Neural cell (in vitro differentiated cells): Measurements from ENCODE around the gene NCKAP1. TPM values are rescaled to one million over a fixed set of nuclear protein-coding genes. Genes with fewer than 3 reads are reported as not detected.

Source experiments
- H2AFZ ChIP-seq: fragments of 200-600, 300-800 bp; sonication (generic), shearing (Covaris generic); 2 replicates; pipeline ENCODE4 v1.6.0; 2014; ENCODE audit warnings: low read depth, mild to moderate bottlenecking, antibody characterized with exemption, low read length, moderate library complexity
- H3F3A ChIP-seq: fragments of 200-600 bp; shearing (Covaris generic); 2 replicates; pipeline ENCODE4 v1.6.1; 2016; ENCODE audit warnings: mild to moderate bottlenecking, moderate library complexity, mixed read lengths, antibody characterized with exemption, low read length; ENCODE audit not compliant: insufficient read depth, poor library complexity, severe bottlenecking
- H3K27ac ChIP-seq: fragments of 200-600, 300-800 bp; sonication (generic), shearing (Covaris generic); 2 replicates; pipeline ENCODE4 v1.5.1; 2014; ENCODE audit warnings: mild to moderate bottlenecking, low read length, moderate library complexity
- H3K27me3 ChIP-seq: fragments of 300-800, 200-600 bp; sonication (generic), shearing (Covaris generic); 2 replicates; pipeline ENCODE4 v1.6.0; 2014; ENCODE audit warnings: mild to moderate bottlenecking, low read depth, low read length, moderate library complexity; ENCODE audit not compliant: insufficient read depth
- H3K36me3 ChIP-seq: fragments of 300-800, 200-600 bp; sonication (generic), shearing (Covaris generic); 2 replicates; pipeline ENCODE4 v1.5.1; 2014; ENCODE audit warnings: mild to moderate bottlenecking, antibody characterized with exemption, low read length, moderate library complexity; ENCODE audit not compliant: insufficient read depth
- H3K4me2 ChIP-seq: fragments of 300-800, 200-600 bp; sonication (generic), shearing (Covaris generic); 2 replicates; pipeline ENCODE4 v1.6.0; 2014; ENCODE audit warnings: mild to moderate bottlenecking, low read length
- H3K4me3 ChIP-seq: fragments of 300-800, 200-600 bp; sonication (generic), shearing (Covaris generic); 2 replicates; pipeline ENCODE4 v1.5.1; 2014; ENCODE audit warnings: mild to moderate bottlenecking, low read length, moderate library complexity
- H3K79me2 ChIP-seq: fragments of 200-600 bp; shearing (Covaris generic); replicated peaks from 2 replicates; pipeline ENCODE4 v1.6.0; 2014; ENCODE audit warnings: mild to moderate bottlenecking, low read length, moderate library complexity; ENCODE audit not compliant: insufficient read depth
- H3K9ac ChIP-seq: fragments of 300-800, 200-600 bp; sonication (generic), shearing (Covaris generic); 2 replicates; pipeline ENCODE4 v1.6.1; 2016; ENCODE audit warnings: mild to moderate bottlenecking, low read length, mixed read lengths
- H3K9me2 ChIP-seq: fragments of 200-600 bp; shearing (Covaris generic); 2 replicates; pipeline ENCODE4 v1.6.1; 2016; ENCODE audit warnings: mild to moderate bottlenecking, low read length, mixed read lengths; ENCODE audit not compliant: insufficient read depth
- H3K9me3 ChIP-seq: fragments of 200-600, 300-800 bp; sonication (generic), shearing (Covaris generic); 2 replicates; pipeline ENCODE4 v1.6.1; 2016; ENCODE audit warnings: mild to moderate bottlenecking, mixed run types, low read length, moderate library complexity, mixed read lengths
- H4K20me1 ChIP-seq: fragments of 200-600 bp; shearing (Covaris generic); 2 replicates; pipeline ENCODE4 v1.6.1; 2016; ENCODE audit warnings: mild to moderate bottlenecking, mixed run types; ENCODE audit not compliant: insufficient read depth
- EP300 ChIP-seq: fragments of 450-650 bp; conservative IDR thresholded peaks from 2 replicates; pipeline ENCODE4 v1.6.1; 2014; ENCODE audit warnings: antibody characterized with exemption, mild to moderate bottlenecking, moderate library complexity; ENCODE audit not compliant: poor library complexity, severe bottlenecking
- EZH2 ChIP-seq: fragments of 200-600, 300-800 bp; shearing (Covaris generic), sonication (generic); IDR thresholded peaks from 2 replicates; pipeline ENCODE4 v1.6.1; 2014; ENCODE audit warnings: antibody characterized with exemption, low read length, borderline replicate concordance, mild to moderate bottlenecking; ENCODE audit not compliant: insufficient read depth, poor library complexity, severe bottlenecking
- MXI1 ChIP-seq: fragments of 450-650 bp; conservative IDR thresholded peaks from 2 replicates; pipeline ENCODE4 v1.6.1; 2014; ENCODE audit warnings: antibody characterized with exemption, mild to moderate bottlenecking; ENCODE audit not compliant: poor library complexity, severe bottlenecking
- POLR2AphosphoS5 ChIP-seq: IDR thresholded peaks from 2 replicates; pipeline ENCODE4 v1.6.1; 2012
- RAD21 ChIP-seq: fragments of 450-650 bp; conservative IDR thresholded peaks from 2 replicates; pipeline ENCODE4 v1.6.1; 2014; ENCODE audit warnings: antibody characterized with exemption, mild to moderate bottlenecking, moderate library complexity
- REST ChIP-seq: IDR thresholded peaks from 2 replicates; pipeline ENCODE4 v1.6.1; 2012; ENCODE audit warnings: borderline replicate concordance
- SMC3 ChIP-seq: fragments of 450-650 bp; conservative IDR thresholded peaks from 2 replicates; pipeline ENCODE4 v1.6.1; 2014; ENCODE audit warnings: antibody characterized with exemption, mild to moderate bottlenecking, moderate library complexity; ENCODE audit not compliant: poor library complexity
- TAF1 ChIP-seq: IDR thresholded peaks from 2 replicates; pipeline ENCODE4 v1.6.1; 2012; ENCODE audit warnings: low read depth
- polyA plus RNA-seq: library from polyadenylated mRNA; depleted of rRNA; stranded (reverse); fragments of >200 nt; gene quantifications from 2 replicates; pipeline ENCODE4 v1.2.3, GENCODE V29; 2014
- TF ChIP-seq, protein P1 (sequence below): fragments of 450-650 bp; IDR thresholded peaks from 2 replicates; pipeline ENCODE4 v1.5.1; 2014; ENCODE audit warnings: antibody characterized with exemption, mild to moderate bottlenecking, moderate library complexity; ENCODE audit not compliant: poor library complexity, severe bottlenecking

Gene NCKAP1
- polyA plus RNA-seq, 1 donor from 2014 or later = 124 TPM

DNA sequence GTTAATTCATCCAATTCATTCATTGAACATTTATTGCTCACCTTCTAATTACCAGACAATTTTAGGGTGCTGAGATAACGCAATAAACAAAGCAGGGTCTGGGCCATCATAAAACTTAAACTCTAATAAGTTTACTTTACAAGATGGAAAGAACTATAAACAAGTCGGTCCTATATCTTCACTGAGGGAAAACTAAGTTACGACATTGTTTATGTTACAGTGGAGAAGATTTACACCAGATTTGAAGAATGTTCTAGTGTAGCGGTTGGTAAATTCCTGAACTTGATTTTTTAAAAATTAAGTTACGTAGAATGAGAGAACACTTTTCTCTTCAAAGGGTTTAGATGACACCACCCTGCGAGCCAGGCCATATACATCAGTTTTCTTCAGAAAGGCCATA is 151.2 kb downstream of the NCKAP1 start:
- H4K20me1 ChIP-seq = no peaks in the 10 kb centered on the region
- H3K27ac ChIP-seq = no peak overlapping the region
- H3K36me3 ChIP-seq = no peaks in the 10 kb centered on the region
- TF ChIP-seq MXI1 (no peak), TAF1 (no peak), EP300 (no peak), REST (no peak), POLR2AphosphoS5 (no peak), EZH2 (no peak), RAD21 (no peak), SMC3 (no peak)
- TF ChIP-seq, protein P1, sequence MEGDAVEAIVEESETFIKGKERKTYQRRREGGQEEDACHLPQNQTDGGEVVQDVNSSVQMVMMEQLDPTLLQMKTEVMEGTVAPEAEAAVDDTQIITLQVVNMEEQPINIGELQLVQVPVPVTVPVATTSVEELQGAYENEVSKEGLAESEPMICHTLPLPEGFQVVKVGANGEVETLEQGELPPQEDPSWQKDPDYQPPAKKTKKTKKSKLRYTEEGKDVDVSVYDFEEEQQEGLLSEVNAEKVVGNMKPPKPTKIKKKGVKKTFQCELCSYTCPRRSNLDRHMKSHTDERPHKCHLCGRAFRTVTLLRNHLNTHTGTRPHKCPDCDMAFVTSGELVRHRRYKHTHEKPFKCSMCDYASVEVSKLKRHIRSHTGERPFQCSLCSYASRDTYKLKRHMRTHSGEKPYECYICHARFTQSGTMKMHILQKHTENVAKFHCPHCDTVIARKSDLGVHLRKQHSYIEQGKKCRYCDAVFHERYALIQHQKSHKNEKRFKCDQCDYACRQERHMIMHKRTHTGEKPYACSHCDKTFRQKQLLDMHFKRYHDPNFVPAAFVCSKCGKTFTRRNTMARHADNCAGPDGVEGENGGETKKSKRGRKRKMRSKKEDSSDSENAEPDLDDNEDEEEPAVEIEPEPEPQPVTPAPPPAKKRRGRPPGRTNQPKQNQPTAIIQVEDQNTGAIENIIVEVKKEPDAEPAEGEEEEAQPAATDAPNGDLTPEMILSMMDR = no peak
- no peak overlapping the region for H2AFZ ChIP-seq
- H3K79me2 ChIP-seq = no peaks in the 10 kb centered on the region
- no peaks in the 10 kb centered on the region for H3F3A ChIP-seq
- H3K4me3 ChIP-seq = no peak overlapping the region
- no peak overlapping the region for H3K9ac ChIP-seq
- no peaks in the 10 kb centered on the region for H3K9me3 ChIP-seq
- no peak overlapping the region for H3K4me2 ChIP-seq
- H3K27me3 ChIP-seq = no peaks in the 10 kb centered on the region
- no peaks in the 10 kb centered on the region for H3K9me2 ChIP-seq

- Histone ChIP-seq H3K4me3 (no peak overlapping the region), H3K79me2 (no peaks in the 10 kb centered on the region), H3K36me3 (no peaks in the 10 kb centered on the region), H3K4me2 (no peak overlapping the region), H3K27ac (no peak overlapping the region), H2AFZ (no peak overlapping the region), H3K9me2 (no peaks in the 10 kb centered on the region), H3K9me3 (no peaks in the 10 kb centered on the region), H3K9ac (no peak overlapping the region), H3F3A (no peaks in the 10 kb centered on the region), H4K20me1 (no peaks in the 10 kb centered on the region), H3K27me3 (no peaks in the 10 kb centered on the region)
- TF ChIP-seq REST = peak; percentile 73
- TF ChIP-seq POLR2AphosphoS5 = peak; percentile 12
- TF ChIP-seq SMC3 = no peak
- TF ChIP-seq RAD21 = no peak
- no peak for TF ChIP-seq MXI1
- TF ChIP-seq EZH2 = no peak
- no peak for TF ChIP-seq EP300
- no peak for TF ChIP-seq TAF1
- TF ChIP-seq, protein P1 = no peak
Measured at GRCh38 chr2:182885771-182886170, 152.5 kb downstream of the NCKAP1 start.
